Hindlimb muscle (tissue), 1 donor: Measurements from ENCODE around the gene LOXL1. TPM values are rescaled to one million over a fixed set of nuclear protein-coding genes. Genes with fewer than 3 reads are reported as not detected.
A peak's percentile ranks its signal among the peaks of the same experiment; 100 is the strongest.

Source experiments
- DNase-seq: peaks from one replicate; pipeline ENCODE4 v3.0.0-alpha.2; 2013
- polyA plus RNA-seq: library from polyadenylated mRNA; unstranded; fragments of 120-200 nt; gene quantifications from one replicate; pipeline ENCODE4 v1.2.1, GENCODE V29; 2013; ENCODE audit not compliant: insufficient read length

LOXL1 gene
- polyA plus RNA-seq, 1 donor, result 35.3 TPM

- DNase-seq, result no peak
These were observed 26.1 kb upstream of the LOXL1 start for GRCh38 chr15:73900095-73900712.

- no peak for DNase-seq
These were observed 25.0 kb upstream of the LOXL1 start for GRCh38 chr15:73901126-73901810.

- no peak for DNase-seq
These were observed 23.9 kb upstream of the LOXL1 start for GRCh38 chr15:73902121-73903020.

- DNase-seq, result no peak
These were observed 22.0 kb upstream of the LOXL1 start for GRCh38 chr15:73904026-73904815.

- no peak for DNase-seq
These were observed 20.9 kb upstream of the LOXL1 start for GRCh38 chr15:73905225-73905827.

GRCh38 chr15:73906346-73907034 lies 19.8 kb upstream of the LOXL1 start:
- no peak for DNase-seq

GRCh38 chr15:73907035-73907408 lies 19.2 kb upstream of the LOXL1 start:
- DNase-seq, result no peak

GRCh38 chr15:73908030-73908821 lies 18.0 kb upstream of the LOXL1 start:
- DNase-seq, result peak; percentile 82

GRCh38 chr15:73908822-73909122 lies 17.5 kb upstream of the LOXL1 start:
- DNase-seq, result no peak

GRCh38 chr15:73909651-73910050 lies 16.6 kb upstream of the LOXL1 start:
- DNase-seq, result no peak

- no peak for DNase-seq
These were observed 15.5 kb upstream of the LOXL1 start for GRCh38 chr15:73910522-73911303.

GRCh38 chr15:73912030-73912596 lies 14.1 kb upstream of the LOXL1 start:
- no peak for DNase-seq

GRCh38 chr15:73914145-73914544 lies 12.1 kb upstream of the LOXL1 start:
- DNase-seq, result no peak

GRCh38 chr15:73915082-73915481 lies 11.2 kb upstream of the LOXL1 start:
- no peak for DNase-seq

GRCh38 chr15:73918784-73919183 lies 7.5 kb upstream of the LOXL1 start:
- DNase-seq, result no peak

- no peak for DNase-seq
These were observed 6.6 kb upstream of the LOXL1 start for GRCh38 chr15:73919706-73920105.

GRCh38 chr15:73921254-73921925 lies 4.9 kb upstream of the LOXL1 start:
- DNase-seq, result no peak

GRCh38 chr15:73922186-73923151 lies 3.8 kb upstream of the LOXL1 start:
- DNase-seq, result no peak
